HG02981 (cell line): ENCODE measurements around the gene AMH.
A peak's percentile ranks its signal among the peaks of the same experiment; 100 is the strongest.

ENCODE experiments used
- ATAC-seq: cut with Tn5 transposase; IDR thresholded peaks from one replicate; pipeline ENCODE4 v1.9.1; 2021; ENCODE audit warnings: mild to moderate bottlenecking, moderate library complexity; ENCODE audit not compliant: unreplicated experiment

Gene AMH

DNA sequence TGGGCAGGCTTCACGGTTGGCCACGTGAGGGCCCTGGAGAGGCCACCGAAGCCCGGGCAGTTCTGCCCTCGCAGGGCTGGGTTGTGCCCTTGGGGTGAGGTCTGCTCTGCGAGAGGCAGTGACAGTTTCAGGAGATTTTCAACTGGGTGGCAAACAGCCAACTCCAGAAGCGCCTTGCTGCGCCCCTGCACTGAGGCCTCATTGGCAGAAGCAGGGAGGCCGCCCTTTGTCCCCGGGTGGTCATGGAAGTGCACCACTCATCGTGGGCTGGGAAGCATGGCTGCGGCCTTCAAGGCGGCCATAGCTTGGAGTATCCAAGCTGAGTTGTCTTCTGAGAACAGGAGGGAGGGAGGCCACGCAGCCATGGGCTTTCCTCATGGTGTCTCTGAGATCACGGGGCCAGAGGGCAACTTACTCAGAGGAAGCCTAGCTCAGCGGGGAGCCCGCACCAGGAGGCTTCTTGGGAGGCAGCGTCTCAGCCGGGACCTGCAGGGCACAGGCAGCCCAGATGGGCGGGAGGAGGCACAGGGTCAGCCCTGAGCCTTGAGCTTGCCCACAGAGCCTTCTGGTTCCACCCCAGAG, 27.8 kb upstream of the AMH start:
- no peak for ATAC-seq

- ATAC-seq = no peak
Observed at GRCh38 chr19:2221918-2222317, 27.2 kb upstream of the AMH start.

DNA sequence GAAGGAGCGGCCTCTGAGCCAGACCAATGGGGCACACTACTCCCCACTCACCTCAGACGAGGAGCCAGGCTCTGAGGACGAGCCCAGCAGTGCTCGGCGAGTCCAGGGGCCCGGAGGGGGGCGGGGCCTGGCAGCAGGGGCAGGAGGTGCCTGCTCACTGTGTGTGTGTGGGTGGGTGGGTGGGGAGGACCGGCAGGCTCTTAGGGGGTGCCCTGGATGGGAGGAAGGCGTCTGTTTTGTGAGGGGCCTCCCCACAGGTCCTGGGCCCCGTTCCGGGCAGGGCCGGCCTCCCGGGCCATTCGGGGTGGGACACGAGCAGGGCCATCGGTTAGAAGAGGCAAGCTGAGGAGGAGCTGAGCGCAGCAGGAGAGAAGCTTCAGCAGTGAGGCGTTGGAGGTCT, 25.7 kb upstream of the AMH start:
- ATAC-seq = no peak

DNA sequence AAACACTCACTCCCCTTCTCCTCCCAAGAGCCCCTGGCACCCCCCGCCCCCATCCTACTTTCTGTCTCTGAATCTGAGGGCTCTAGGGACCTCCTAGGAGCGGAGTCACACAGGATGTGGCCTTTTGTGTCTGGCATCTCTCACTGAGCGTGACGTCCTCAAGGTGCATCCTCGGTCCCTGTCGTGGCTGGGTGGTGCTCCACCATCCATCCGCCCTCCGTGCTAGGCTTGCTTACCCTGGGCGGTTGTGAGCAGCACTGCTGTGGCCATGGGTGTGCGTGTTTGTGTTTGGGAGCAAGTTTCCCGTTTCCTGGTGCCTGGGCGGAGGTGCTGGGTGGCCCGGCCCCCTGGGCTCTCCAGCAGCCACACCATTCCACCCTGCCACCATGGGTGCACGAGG, 25.2 kb upstream of the AMH start:
- ATAC-seq = peak; percentile 64

- ATAC-seq = no peak
Observed at GRCh38 chr19:2224754-2225349, 24.3 kb upstream of the AMH start.

DNA sequence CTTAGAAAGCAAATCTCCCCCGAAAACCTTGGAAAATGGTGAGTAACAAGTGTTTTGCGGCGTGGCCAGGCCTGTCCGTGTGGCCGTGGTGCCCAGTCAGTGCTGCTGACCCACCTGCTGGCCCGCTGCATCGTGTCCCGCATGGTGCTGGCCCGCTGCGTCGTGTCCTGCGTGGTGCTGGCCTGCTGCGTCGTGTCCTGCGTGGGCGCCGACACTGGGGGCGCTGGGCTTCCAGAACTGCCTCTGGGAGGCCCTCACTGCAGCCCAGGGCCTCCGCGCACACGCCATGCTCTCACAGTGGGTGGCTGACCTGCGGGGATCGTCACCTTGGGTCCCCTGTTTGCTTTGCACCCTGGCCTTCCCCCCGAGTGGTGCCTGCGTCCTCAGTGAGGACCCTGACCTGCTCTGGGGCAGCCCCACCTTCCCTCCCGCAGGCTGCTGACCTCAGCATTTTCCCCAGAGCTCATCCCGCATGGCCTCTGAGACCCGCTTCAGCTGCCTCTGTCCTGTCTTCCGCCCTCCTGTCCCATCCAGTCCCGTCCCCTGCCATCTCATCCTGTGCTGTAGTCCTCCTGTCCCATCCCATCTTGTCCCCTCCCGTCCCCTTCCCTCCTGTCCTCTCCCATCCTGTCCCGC, 23.6 kb upstream of the AMH start:
- ATAC-seq = no peak

GRCh38 chr19:2226051-2226839, 22.9 kb upstream of the AMH start:
- ATAC-seq = no peak

DNA sequence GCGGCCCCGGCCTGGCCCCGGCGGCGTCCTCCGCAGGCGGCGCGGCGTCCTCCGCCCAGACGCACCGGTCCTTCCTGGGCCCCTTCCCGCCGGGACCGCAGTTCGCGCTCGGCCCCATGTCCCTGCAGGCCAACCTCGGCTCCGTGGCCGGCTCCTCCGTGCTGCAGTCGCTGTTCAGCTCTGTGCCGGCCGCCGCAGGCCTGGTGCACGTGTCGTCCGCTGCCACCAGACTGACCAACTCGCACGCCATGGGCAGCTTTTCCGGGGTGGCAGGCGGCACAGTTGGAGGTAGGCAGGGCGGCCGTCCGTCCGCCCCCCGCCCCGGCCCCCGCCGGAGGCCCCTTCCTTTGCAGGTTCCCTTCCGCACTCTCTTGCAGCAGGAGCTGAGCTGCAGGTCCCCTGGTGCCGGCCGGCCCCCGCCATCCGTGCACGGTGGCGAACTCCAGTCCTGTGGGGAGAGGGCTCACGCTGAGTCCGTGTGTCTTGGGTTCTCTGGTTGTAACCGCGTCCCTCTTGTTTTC, 22.2 kb upstream of the AMH start:
- ATAC-seq = no peak

- no peak for ATAC-seq
Observed at GRCh38 chr19:2227415-2228156, 21.5 kb upstream of the AMH start.

DNA sequence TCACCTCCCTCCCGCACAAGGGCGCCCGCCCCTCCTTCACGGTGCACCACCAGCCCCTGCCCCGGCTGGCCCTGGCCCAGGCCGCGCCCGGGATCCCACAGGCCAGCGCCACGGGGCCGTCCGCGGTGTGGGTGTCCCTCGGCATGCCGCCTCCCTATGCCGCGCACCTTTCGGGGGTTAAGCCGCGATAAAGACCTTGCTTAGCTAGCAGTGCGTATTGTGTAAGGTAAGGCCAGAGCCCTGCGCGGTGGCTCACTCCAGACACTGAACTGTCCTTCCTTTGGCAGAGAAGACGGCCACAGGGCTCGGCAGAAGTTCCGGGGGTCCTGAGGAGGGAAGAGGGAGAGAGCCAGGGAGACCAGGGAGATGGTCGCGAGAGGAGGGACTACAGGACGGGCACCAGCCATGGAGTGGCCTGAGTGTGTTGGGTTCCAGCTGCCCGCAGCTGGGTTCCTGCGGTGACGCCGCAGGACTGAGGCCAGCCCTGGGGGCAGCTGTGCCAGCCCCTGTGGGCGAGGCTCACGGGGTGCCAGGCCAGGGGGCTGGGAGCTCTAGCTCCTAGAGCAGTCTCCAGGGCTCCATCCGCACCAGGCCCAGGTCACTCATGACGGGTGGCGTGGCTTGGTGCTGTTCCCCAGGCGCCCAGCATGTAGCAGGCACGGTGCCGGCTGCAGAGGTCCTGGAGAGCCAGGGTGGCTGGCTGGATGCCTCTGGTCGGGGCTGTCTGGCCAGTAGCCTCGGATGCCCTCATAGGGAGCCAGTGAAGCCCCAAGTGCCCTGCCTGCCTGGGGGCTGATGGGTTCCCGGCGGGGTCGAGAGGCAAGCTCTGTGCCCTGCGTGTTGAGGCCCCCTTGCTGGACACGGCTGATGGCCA, 20.7 kb upstream of the AMH start:
- ATAC-seq = no peak

DNA sequence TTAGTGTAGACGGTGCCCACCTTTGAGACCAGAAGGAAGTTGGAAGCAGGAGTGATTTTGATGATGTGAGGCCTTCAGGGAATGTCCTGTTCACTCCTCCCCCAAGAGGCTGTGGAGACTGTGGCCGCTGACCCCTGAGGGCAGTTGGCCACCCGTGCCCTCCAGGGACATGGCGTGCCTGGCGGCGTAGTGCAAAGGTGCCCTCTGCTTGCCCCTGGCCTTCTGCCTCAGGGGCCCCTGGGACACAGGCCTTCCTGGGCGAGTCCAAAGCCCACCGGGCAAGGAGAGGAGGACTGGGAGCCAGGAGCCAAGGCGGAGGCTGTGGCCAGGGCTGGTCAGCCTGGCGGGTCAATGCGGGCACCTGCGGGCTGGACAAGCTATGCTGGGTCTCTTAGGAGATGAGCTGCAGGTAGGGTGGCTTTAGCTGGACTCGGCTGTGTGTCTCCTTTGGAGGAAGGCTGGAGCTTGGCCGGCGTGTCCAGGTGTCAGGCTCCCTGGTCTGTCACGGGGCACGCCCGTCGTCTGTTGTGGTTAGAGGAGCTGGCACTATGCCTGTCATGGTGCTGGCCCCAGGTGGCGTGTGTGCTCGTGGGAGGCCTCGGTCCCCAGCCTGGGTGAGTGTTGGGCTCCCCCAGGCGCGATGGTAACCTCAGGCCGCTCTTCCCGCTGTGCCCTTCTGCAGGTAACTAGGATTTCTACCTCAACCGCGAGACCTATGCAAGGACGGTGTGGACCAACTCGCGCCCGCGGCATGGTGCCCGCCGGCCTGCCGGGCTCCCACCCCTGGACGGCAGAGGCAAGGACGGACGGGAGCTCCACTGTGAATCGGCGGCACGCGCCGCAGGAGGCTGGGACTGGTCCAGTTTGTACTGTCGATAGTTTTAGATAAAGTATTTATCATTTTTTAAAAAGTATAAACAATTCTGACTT, 19.8 kb upstream of the AMH start:
- ATAC-seq = no peak

GRCh38 chr19:2230033-2230531, 19.0 kb upstream of the AMH start:
- no peak for ATAC-seq

DNA sequence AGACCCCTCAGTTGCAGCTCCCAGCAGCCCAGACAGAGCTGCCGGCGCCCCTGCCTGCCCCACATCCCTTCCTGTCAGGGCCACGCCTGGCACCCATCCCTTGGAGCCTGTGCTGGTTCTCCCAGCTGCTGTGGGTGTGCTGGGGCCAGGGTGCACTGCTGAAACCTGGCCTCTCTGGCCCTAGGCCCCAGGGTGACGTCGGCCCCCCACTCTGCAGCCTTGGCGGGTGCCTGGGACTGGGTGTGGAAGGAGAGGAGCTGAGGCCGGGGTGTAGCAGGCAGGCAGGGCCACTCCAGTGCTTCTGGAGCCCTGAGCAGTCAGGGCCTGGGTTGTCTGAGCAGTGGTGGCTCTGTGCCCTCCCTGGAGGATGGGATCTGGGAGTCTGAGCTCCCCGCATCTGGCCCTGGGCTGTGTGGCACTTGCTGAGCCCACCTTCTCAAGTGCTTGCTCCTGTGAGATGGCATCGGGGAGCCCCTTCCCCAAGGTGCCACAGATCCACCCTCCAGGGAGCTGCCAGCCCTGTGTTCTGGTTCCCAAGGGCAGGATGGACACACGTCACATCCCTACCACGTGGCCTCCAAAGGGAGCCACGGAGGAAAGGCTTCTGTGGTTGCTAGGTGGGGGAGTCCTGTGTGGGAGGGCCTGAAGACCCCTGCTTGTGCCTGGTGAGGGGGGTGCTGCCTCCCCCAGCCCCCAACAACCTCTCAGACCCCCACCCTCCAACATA, 18.2 kb upstream of the AMH start:
- ATAC-seq = no peak

GRCh38 chr19:2231621-2232221, 17.4 kb upstream of the AMH start:
- no peak for ATAC-seq

GRCh38 chr19:2232286-2233151, 16.6 kb upstream of the AMH start:
- no peak for ATAC-seq

DNA sequence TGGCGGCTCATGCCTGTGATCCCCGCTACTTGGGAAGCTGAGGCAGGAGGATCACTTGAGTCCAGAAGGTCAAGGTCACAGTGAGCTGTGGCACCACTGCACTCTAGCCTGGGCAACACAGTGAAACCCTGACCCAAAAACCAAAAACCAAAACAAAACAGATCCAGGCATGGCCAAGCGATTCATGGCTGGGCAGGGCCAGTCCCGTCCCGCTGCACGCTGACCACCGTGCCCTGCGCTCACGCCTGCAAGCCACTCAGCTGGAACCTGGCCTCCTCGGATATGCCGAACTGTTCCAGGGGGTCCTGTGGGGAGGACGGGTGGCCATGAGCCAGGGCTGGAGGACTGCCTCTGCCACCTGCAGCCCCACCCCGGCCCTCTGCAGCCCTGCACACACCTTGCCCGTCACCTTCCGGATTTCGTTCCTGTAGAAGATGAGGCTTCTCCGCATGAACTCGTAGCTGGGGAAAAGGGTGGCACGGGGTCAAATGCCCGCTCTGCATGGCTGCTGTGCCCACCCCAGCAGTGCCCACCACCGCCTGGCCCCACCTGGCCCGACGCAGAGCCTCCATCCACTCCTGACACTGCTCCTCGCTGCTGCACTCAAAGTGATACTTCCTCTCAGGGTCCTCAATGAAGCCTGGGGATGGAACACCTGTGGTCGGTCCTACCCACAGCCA, 15.4 kb upstream of the AMH start:
- no peak for ATAC-seq
